Dermis microvascular lymphatic vessel endothelial cell (primary cell): Measurements from ENCODE around the gene PRELID3B. TPM values are rescaled to one million over a fixed set of nuclear protein-coding genes. Genes with fewer than 3 reads are reported as not detected.
A peak's percentile ranks its signal among the peaks of the same experiment; 100 is the strongest.
"Not testable (repeated sequence)": the region's sequence is repeated elsewhere in the genome, so short reads cannot be mapped to it uniquely, and the experiment has no call there.

Source experiments
- DNase-seq, 2 donors: peaks; one replicate each; pipeline versions ENCODE4 v3.0.0 to v3.0.0-alpha.2; 2010; ENCODE audit warnings: low read depth in 2 of 2
- total RNA-seq: library from RNA; depleted of rRNA; stranded (reverse); fragments of >200 nt; gene quantifications from 2 replicates; pipeline ENCODE4 v1.2.1, GENCODE V29; 2014

The PRELID3B gene
- total RNA-seq, 1 donor from 2014 or later: 93.3 TPM

GRCh38 chr20:59050437-59050836, 7.9 kb upstream of the PRELID3B start:
- DNase-seq: no peak

GRCh38 chr20:59048681-59049030, 6.1 kb upstream of the PRELID3B start:
- no peak for DNase-seq

- no peak for DNase-seq
Measured at GRCh38 chr20:59047938-59048680, 5.5 kb upstream of the PRELID3B start.

GRCh38 chr20:59046862-59047261, 4.3 kb upstream of the PRELID3B start:
- no peak for DNase-seq

GRCh38 chr20:59044796-59045195, 2.2 kb upstream of the PRELID3B start:
- no peak for DNase-seq

- DNase-seq: no peak
Measured at GRCh38 chr20:59044295-59044694, 1.7 kb upstream of the PRELID3B start.

GRCh38 chr20:59043698-59044097, 1.1 kb upstream of the PRELID3B start:
- DNase-seq: no peak

GRCh38 chr20:59042796-59043631, 428 bp upstream of the PRELID3B start:
- DNase-seq: peak; percentile 75 to 89

- not testable (repeated sequence) for DNase-seq
Measured at GRCh38 chr20:59041487-59041886, 1.1 kb downstream of the PRELID3B start.

GRCh38 chr20:59040667-59041066, 1.9 kb downstream of the PRELID3B start:
- DNase-seq: no peak

- DNase-seq: no peak
Measured at GRCh38 chr20:59039233-59039632, 3.4 kb downstream of the PRELID3B start.

- DNase-seq: no peak
Measured at GRCh38 chr20:59037386-59037785, 5.2 kb downstream of the PRELID3B start.

- no peak for DNase-seq
Measured at GRCh38 chr20:59035381-59035780, 7.2 kb downstream of the PRELID3B start.

GRCh38 chr20:59033616-59034165, 8.9 kb downstream of the PRELID3B start:
- DNase-seq: no peak

GRCh38 chr20:59033093-59033492, 9.5 kb downstream of the PRELID3B start:
- no peak for DNase-seq

GRCh38 chr20:59032713-59033059, 9.9 kb downstream of the PRELID3B start:
- DNase-seq: peak in 1 of 2 donors; percentile 49

- peak; percentile 78 to 97 for DNase-seq
Measured at GRCh38 chr20:59032023-59032712, 10.4 kb downstream of the PRELID3B start, which contains the start of gene ATP5F1E. Gene ATP5F1E, minus strand, starts transcription at chr20:59032335. Its CDS starts 84 bp downstream, at chr20:59032251.

GRCh38 chr20:59031564-59032022, 11.0 kb downstream of the PRELID3B start:
- no peak for DNase-seq

GRCh38 chr20:59030911-59031563, 11.5 kb downstream of the PRELID3B start:
- peak in 1 of 2 donors; percentile 24 for DNase-seq

GRCh38 chr20:59028812-59029211, 13.8 kb downstream of the PRELID3B start:
- DNase-seq: no peak

GRCh38 chr20:59027741-59028320, 14.8 kb downstream of the PRELID3B start:
- no peak for DNase-seq
